ENCODE measurements around the gene TGM2.

GRCh38 chr20:38203981-38204357 lies 38.9 kb upstream of the TGM2 start:
- no peak for TF ChIP-seq POLR2A (IDR thresholded peaks at IDR 0.05)
- TF ChIP-seq CTCF (IDR thresholded peaks at IDR 0.05) = no peak
